ENCODE results near the gene HP.

HP gene

DNA sequence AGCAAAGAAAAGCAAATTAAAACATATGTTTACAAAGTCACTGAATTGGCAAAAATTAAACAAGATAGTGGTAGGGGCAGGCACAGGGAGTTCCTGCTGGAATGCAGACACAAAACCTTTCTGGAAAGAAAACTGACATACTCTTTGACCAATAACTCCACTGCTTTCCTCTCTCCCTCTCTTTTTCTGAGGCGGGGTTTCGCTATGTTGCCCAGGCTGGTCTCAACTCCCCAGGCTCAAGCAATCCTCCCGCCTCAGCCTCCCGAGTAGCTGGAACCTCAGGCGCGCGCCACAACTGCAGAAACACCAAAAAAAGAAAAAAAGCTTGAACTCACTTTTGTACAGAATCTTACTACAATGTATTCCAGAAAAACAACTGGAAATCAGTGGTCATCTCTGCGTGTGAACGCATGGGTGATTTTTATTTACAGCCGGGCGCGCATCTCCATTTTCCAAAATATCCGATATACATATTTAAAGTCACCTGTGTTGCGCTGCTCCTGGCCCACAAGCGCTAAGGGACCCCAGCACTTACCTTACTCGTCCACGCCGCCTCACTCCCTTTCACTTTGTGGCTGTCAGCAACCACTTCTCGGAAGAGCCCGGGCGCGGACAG lies 38.6 kb downstream of the HP start:
- peak in 1 of 2 donors; percentile 17 for DNase-seq

DNA sequence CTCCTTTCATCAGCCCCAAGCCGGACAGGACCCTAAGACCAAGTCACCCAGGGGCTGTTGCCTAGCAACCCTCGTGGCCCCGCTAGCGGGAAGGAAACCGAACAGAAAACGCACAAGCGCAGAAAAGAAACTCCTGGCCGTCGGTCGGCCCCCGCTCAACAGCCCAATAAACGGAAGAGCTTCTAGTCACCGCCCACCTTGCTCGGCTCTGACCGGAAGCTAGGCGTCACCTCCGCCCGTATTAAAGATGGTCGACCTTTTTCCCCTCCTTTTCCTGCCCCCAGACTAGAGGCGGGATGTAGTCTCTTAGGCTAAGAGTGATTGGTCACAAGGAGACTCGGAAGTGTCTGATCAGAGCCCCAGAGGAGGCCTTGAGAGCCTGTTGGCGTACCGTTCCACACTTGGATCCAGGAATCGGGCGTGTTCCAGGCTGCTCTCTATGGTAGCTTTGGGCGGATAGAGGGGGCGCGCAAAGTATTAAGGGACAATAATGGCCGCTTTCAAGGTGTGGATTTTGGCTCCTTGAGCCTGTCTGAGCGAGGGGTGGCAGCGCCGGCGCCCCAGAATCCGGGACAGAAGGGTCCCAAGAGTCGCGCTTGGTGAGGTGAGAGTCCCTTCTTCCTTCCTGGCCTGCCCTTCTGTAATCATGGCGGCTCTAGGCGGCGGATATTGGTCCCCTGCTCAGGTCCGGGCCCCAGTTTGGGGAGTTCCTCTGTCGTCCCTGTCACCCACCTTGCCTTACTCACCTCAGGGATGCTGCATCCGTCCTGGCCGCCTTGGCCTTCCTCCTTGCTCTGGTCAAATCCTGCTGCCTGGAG lies 39.4 kb downstream of the HP start, which contains the start of the genes DHX38 and TXNL4B:
Gene DHX38 (plus strand): TSS at position 400 of the 818 bp plus-strand sequence. CDS start 2,311 bp downstream, outside the sequence.
Gene TXNL4B (minus strand): TSS at position 173 of the 818 bp plus-strand sequence. CDS start 2,871 bp downstream, outside the sequence.
- DNase-seq, result peak; percentile 96 to 100

DNA sequence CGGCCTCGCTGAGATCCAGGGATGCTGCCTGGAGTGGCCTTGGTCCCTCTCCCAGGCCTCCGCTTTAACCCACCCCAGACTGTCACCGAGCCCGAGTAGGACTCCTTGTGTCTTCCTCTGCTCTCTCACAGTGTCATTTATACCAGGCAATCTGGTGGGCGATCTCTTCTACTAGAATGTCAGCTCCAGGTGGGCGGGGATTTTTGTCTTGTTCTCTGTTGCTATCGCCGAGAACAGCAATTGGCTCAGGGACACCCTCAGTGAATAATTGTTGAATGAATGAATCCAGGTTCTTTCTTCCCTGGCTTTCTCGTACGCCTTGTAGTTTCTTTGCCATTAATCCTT lies 39.9 kb downstream of the HP start:
- no peak for DNase-seq

DNA sequence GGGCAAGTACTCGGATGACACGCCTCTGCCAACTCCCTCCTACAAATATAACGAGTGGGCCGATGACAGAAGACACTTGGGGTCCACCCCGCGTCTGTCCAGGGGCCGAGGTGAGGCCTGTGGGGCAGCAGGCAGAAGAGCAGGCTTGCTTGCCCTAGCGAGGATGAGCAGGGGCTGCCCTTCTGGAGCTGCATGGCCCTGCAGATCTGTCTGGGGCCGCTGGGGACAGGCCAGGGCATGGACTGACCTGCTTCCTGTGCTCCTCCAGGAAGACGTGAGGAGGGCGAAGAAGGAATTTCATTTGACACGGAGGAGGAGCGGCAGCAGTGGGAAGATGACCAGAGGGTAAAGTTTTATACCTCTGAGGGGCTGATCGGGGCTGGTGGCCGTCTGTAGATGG lies 44.6 kb downstream of the HP start:
- DNase-seq, result no peak

DNA sequence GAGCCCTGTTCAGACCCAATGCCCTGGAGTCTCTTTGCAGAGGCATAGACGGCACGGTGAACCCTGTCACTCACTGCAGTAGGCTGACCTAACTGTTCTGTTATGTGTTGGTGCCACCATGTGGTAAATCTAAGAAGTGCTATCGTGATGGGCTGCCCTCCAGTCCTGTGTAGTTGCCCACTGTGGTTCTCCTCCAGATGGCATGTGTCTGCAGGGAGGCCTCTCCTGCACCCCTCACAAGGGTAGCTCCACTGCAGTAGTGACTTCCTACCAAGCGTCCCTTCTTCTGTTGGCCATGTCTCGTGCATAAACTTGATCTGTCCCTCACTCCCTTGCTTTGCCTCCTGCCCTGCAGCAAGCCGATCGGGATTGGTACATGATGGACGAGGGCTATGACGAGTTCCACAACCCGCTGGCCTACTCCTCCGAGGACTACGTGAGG lies 45.1 kb downstream of the HP start:
- peak; percentile 3 to 13 for DNase-seq

DNA sequence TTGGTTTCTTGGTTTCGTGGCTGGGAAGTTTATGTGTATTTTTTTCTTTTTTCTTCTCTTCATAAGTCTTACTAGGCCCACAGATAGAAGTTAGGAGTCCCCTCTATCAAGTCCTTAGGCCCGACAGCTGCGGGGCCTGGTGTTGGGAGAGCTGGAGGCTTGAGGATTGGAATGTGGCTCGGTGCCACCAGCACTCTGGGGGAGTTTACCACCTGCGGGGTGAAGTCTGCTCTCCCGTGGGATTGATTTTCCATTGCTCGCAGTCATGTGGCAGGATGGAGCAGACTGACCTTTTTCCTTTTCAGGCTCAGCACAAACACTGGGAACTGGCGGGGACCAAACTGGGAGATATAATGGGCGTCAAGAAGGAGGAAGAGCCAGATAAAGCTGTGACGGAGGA lies 46.9 kb downstream of the HP start:
- DNase-seq, result no peak

DNA sequence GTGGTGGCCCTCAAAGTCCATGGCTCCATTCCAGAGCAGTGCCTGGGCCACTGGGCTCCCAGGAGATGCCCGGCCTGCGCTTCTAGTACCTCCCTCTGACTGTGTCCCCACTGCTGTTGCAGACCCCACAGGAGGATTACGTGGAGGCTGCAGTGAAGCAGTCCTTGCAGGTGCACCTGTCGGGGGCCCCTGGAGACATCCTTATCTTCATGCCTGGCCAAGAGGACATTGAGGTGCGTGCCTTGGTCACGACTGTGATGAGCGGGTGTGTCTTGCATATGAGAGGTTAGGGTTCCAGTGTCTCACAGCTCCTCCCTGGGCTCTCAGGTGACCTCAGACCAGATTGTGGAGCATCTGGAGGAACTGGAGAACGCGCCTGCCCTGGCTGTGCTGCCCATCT lies 50.6 kb downstream of the HP start:
- DNase-seq, result no peak

DNA sequence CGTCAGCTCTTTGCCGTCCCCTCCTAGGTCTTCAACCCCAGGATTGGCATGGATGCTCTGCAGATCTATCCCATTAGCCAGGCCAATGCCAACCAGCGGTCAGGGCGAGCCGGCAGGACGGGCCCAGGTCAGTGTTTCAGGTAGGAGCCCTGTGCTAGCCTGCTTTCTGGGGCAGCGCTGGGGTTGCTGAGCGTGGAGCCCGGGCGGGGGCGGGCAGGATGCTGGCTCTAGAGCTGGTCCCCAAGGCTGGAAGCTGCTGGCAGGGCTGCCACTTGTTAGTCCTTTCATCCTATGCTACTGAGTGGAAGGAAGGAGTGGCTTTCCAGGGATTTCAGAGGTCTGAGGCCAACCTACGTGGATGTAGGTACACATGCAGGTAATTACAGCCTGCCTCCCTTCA lies 51.7 kb downstream of the HP start:
- no peak for DNase-seq

DNA sequence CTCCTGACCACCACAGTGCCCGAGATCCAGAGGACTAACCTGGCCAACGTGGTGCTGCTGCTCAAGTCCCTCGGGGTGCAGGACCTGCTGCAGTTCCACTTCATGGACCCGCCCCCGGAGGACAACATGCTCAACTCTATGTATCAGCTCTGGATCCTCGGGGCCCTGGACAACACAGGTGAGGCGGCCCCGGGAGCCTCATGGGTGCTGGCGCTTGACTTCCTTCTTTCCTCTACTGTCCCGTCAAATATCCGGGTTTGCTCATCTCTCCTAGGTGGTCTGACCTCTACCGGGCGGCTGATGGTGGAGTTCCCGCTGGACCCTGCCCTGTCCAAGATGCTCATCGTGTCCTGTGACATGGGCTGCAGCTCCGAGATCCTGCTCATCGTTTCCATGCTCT lies 53.1 kb downstream of the HP start:
- DNase-seq, result no peak

DNA sequence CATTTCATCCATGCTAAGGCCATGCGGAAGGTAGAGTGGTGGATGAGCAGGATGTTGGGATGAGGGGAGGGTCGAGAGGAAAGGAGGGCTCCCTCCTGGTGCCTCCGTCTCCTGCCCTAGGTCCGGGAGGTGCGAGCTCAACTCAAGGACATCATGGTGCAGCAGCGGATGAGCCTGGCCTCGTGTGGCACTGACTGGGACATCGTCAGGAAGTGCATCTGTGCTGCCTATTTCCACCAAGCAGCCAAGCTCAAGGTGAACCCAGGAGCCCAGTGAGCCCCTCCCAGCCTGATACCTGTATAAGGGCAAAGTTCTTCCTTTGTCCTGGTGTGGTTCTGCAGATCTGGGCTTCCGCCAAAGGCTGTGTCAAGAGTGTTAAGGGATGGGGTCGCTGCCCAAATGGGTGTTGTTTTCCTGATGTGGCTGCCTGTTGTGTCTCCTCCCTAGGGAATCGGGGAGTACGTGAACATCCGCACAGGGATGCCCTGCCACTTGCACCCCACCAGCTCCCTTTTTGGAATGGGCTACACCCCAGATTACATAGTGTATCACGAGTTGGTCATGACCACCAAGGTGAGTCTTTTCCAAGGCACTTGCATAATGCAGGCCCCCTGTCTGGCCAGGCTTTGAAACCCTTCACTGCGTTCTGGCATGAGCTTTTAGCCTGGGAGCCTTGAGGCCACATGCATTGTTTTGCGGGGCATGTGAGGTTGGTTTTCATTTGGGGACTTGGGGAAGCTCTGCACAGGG lies 54.2 kb downstream of the HP start:
- no peak for DNase-seq

DNA sequence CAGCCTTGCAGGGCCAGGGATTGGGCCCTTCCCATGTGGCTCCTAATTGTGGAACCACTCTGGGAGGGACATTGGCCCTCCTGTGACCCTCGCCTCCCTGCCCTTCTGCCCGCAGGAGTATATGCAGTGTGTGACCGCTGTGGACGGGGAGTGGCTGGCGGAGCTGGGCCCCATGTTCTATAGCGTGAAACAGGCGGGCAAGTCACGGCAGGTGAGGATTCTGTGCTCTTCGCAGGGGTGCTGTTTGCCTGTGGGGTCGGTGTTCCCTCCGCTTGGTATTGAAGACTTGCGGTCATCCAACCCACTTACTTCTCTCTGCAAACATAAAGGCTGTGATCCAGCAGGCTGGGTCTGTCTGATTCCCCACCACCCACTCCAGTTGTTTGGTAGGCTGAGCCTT lies 55.0 kb downstream of the HP start:
- no peak for DNase-seq

DNA sequence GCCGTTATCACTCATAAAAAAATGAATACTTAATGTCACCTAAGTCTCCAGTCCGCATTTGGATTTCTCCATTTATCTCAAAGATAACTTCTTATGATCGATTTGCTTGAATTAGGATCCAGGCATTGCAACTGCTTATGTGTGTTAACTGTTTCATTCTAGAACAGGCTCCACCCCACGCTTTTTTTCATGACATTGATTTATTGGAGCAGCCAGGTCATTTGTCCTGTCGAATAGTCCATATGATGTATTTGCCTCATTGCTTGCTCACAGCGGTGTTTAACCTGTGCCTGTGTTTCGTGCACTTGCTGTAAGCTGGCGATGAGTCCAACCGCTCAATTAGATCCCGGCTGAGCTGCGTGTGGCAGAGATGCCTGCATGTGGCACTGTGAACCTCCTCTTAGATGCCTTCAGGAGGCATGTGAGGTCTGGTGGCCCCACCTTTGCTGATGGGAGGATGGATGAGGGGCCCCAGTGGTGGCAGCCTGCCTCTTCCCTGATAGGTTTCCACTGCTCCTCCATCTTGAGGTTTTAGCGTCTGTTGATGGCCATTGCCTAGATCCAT lies 55.7 kb downstream of the HP start:
- no peak for DNase-seq

Measured in hippocampal formation (tissue), 2 donors.